ENCODE data around the gene NANP. TPM values are rescaled to one million over a fixed set of nuclear protein-coding genes. Genes with fewer than 3 reads are reported as not detected.
A peak's percentile ranks its signal among the peaks of the same experiment; 100 is the strongest.

Gene NANP
- polyA plus RNA-seq, 1 donor (not counting 4 experiments of a cell fraction or from before 2014, with no cell fraction given): 6.6 TPM

DNA sequence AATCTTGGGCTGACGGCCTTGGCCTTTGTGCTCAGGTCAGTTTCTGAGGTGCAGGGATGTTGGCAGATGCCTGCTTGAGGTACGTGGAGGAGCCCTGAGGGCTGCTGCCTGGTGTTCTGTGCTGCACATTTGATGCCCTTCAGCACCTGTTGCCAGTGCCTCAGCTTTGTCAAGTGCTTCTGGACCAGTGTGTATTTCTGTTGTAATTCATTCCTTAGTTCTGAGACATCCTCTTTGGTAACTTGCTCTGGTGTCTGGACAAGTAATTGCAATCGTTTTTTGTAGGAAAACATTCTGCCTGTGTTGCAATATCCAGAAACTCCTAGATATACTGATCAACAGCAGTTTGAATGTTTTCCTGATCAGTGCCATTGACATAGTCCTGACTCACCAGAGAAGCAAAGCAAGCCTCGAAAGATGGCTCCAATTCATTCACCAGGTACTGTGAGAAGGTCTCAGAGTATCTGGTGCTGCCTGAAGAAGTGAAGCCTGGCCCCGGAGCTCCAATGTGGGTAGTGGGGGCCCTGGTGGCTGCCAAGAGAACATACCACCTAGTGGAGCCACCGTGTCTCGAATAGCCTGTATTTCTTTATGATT, 46.1 kb upstream of the NANP start:
- H4K20me1 ChIP-seq (ENCODE audit: control insufficient read depth, extremely low read depth, insufficient read depth, low read length): peaks cover 2% of the 10 kb centered on the region
- peak; percentile 89 for FAIRE-seq
- TF ChIP-seq, protein P1, sequence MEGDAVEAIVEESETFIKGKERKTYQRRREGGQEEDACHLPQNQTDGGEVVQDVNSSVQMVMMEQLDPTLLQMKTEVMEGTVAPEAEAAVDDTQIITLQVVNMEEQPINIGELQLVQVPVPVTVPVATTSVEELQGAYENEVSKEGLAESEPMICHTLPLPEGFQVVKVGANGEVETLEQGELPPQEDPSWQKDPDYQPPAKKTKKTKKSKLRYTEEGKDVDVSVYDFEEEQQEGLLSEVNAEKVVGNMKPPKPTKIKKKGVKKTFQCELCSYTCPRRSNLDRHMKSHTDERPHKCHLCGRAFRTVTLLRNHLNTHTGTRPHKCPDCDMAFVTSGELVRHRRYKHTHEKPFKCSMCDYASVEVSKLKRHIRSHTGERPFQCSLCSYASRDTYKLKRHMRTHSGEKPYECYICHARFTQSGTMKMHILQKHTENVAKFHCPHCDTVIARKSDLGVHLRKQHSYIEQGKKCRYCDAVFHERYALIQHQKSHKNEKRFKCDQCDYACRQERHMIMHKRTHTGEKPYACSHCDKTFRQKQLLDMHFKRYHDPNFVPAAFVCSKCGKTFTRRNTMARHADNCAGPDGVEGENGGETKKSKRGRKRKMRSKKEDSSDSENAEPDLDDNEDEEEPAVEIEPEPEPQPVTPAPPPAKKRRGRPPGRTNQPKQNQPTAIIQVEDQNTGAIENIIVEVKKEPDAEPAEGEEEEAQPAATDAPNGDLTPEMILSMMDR (optimal IDR thresholded peaks at IDR 0.05 in 1 of 3, IDR thresholded peaks at IDR 0.05 in 1 of 3, conservative IDR thresholded peaks at IDR 0.05 in 1 of 3; ENCODE audit: extremely low read depth in 1 of 3, insufficient read depth in 2 of 3, low read length in 3 of 3): peak in 1 of 3 experiments; percentile 2
- no peak for TF ChIP-seq EZH2 (IDR thresholded peaks at IDR 0.05; ENCODE audit: low read length)
- H3K4me1 ChIP-seq (ENCODE audit: control insufficient read depth, extremely low read depth, insufficient read depth, low read length): peaks cover 9% of the 10 kb centered on the region
- H3K9ac ChIP-seq (ENCODE audit: control insufficient read depth, extremely low read depth, insufficient read depth, low read length): peak overlapping the region; percentile 28
- peak overlapping the region; percentile 49 for H3K27ac ChIP-seq (ENCODE audit: control insufficient read depth, insufficient read depth, low read length)
- H3K4me2 ChIP-seq (ENCODE audit: control insufficient read depth, extremely low read depth, insufficient read depth, low read depth, low read length): peak overlapping the region; percentile 43
- peaks cover 3 to 12% of the 10 kb centered on the region in 2 experiments for H3K36me3 ChIP-seq (ENCODE audit: control insufficient read depth in 2 of 2, extremely low read depth in 1 of 2, insufficient read depth in 2 of 2, low read length in 2 of 2)
- no peaks in the 10 kb centered on the region for H3K27me3 ChIP-seq (ENCODE audit: control insufficient read depth, extremely low read depth, insufficient read depth, low read length)
- H2AFZ ChIP-seq (ENCODE audit: control insufficient read depth, low read length): no peak overlapping the region
- no peaks in the 10 kb centered on the region for H3K9me3 ChIP-seq (ENCODE audit: control insufficient read depth, low read depth, low read length)
- H3K4me3 ChIP-seq (ENCODE audit: control insufficient read depth in 2 of 3, extremely low read depth in 1 of 3, insufficient read depth in 2 of 3, low read depth in 1 of 3, low read length in 3 of 3): no peak overlapping the region
- dilution Hi-C loops (cut with MboI; ENCODE audit: extremely low pct_ligation_motif_present, low sequenced_read_pairs): no loop called here
- no peaks in the 10 kb centered on the region for H3K79me2 ChIP-seq (ENCODE audit: control insufficient read depth, insufficient read depth, low read length)
- peak; percentile 60 for DNase-seq (ENCODE audit: low read depth, low spot score)
- no peaks in the 10 kb centered on the region for H3K9me1 ChIP-seq (ENCODE audit: control insufficient read depth, extremely low read depth, insufficient read depth, low read length)

DNA sequence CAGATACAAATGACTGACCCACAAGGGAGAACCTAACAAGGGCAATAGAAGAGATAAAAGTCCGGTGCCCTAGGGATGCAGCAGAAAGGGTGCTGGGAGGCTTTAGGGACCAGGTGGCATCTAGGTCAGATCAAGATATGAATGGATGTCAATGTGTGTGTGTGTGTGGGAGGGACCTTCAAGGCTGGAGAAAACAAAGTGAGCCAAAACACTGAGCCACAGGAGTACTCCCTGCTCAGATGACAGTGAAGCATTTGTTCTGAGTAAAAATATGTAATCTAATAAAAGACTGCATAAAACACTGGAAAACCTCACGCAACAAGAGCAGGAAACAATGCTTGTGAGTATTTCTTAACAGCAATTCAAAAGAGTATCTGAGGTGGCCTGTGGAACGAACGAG, 44.6 kb upstream of the NANP start:
- no peak overlapping the region for H3K4me3 ChIP-seq (ENCODE audit: control insufficient read depth in 2 of 3, extremely low read depth in 1 of 3, insufficient read depth in 2 of 3, low read depth in 1 of 3, low read length in 3 of 3)
- no peaks in the 10 kb centered on the region for H3K27me3 ChIP-seq (ENCODE audit: control insufficient read depth, extremely low read depth, insufficient read depth, low read length)
- TF ChIP-seq EZH2 (IDR thresholded peaks at IDR 0.05; ENCODE audit: low read length): no peak
- TF ChIP-seq, protein P1 (optimal IDR thresholded peaks at IDR 0.05 in 1 of 3, IDR thresholded peaks at IDR 0.05 in 1 of 3, conservative IDR thresholded peaks at IDR 0.05 in 1 of 3; ENCODE audit: extremely low read depth in 1 of 3, insufficient read depth in 2 of 3, low read length in 3 of 3): no peak
- H3K4me2 ChIP-seq (ENCODE audit: control insufficient read depth, extremely low read depth, insufficient read depth, low read depth, low read length): no peak overlapping the region
- no peak for FAIRE-seq
- H3K79me2 ChIP-seq (ENCODE audit: control insufficient read depth, insufficient read depth, low read length): no peaks in the 10 kb centered on the region
- dilution Hi-C loops (cut with MboI; ENCODE audit: extremely low pct_ligation_motif_present, low sequenced_read_pairs): no loop called here
- H2AFZ ChIP-seq (ENCODE audit: control insufficient read depth, low read length): no peak overlapping the region
- H3K4me1 ChIP-seq (ENCODE audit: control insufficient read depth, extremely low read depth, insufficient read depth, low read length): peaks cover 9% of the 10 kb centered on the region
- H3K36me3 ChIP-seq (ENCODE audit: control insufficient read depth in 2 of 2, extremely low read depth in 1 of 2, insufficient read depth in 2 of 2, low read length in 2 of 2): peaks cover 0 to 7% of the 10 kb centered on the region in 2 experiments
- H3K9me3 ChIP-seq (ENCODE audit: control insufficient read depth, low read depth, low read length): no peaks in the 10 kb centered on the region
- H3K9ac ChIP-seq (ENCODE audit: control insufficient read depth, extremely low read depth, insufficient read depth, low read length): no peak overlapping the region
- peaks cover 2% of the 10 kb centered on the region for H4K20me1 ChIP-seq (ENCODE audit: control insufficient read depth, extremely low read depth, insufficient read depth, low read length)
- no peak for DNase-seq (ENCODE audit: low read depth, low spot score)
- no peaks in the 10 kb centered on the region for H3K9me1 ChIP-seq (ENCODE audit: control insufficient read depth, extremely low read depth, insufficient read depth, low read length)
- no peak overlapping the region for H3K27ac ChIP-seq (ENCODE audit: control insufficient read depth, insufficient read depth, low read length)
